Stimulated activated CD8-positive, alpha-beta memory T cell treated with anti-CD3 and anti-CD28 coated beads, Interleukin-7, amount 100 ng/mL, for 48 hours (primary cell): ENCODE measurements around the gene HGF.

Experiments used
- DNase-seq, 2 donors: peaks; one replicate each; pipeline ENCODE4 v3.0.0-alpha.2; 2020; ENCODE audit warnings: low read depth in 1 of 2; ENCODE audit errors: extremely low read depth in 1 of 2

The HGF gene

GRCh38 chr7:81776948-81777630, 7.2 kb upstream of the HGF start:
- DNase-seq, result no peak

DNA sequence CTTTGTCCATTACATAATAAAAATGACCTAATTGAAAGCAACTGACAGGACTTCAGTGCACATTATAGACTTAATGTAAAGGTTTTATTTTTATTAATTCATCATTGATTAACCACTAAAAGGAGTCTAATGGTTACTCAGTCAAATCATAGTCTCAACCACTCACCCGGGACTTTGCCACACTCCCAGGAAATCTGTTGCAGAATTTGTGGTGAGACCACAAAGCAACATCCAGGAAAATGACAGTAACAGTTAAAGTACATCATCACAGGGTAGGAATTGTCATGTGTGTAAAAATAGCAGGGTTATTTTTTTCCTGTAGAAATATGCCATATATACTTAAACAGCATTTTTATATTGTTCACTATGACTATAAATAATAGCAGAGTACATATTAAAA, 6.3 kb upstream of the HGF start:
- DNase-seq, result no peak

GRCh38 chr7:81775560-81775959, 5.7 kb upstream of the HGF start:
- no peak for DNase-seq

- no peak for DNase-seq
These were observed 4.7 kb upstream of the HGF start for GRCh38 chr7:81774551-81774950.

GRCh38 chr7:81770728-81771223, 929 bp upstream of the HGF start:
- DNase-seq, result no peak

DNA sequence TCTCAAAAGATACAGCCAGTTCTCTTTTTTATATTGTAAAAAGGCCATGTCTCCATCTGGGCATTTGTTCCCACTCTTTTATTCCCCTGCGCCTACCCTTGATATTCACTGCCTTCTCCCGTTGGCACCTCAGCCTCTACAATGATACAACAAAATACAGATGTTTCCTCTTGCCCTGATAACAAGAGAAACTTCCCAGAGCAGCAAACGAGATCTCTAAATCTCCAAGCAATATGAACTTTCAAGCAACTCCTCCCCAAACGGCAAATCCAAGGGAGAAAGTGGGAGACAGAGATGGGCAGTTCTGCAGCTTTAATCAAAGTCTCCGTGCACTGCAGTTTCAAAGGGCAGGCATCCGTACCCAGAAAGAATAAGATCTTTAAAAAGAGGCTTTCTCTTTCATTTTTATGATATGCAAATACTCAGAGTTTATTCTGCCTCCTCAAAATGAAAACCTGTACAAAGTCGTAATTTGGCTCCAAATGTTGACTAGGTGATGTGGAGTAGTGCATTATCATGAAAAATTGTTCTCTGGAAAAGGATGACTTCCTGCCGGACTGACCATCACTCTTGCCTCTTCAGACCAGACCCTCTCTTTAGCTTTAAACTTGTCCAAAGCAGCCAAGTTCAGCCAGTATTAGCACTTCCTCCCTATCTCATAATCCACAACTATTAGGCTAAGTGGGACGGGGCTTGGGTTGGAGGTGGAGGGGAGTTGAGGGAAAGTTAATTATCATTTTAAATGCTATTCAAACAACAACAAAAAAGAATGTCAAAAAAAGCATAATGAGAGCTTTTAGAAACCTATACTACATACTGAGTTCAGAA, 682 bp downstream of the HGF start:
- DNase-seq, result no peak

GRCh38 chr7:81767926-81768325, 1.9 kb downstream of the HGF start:
- no peak for DNase-seq

DNA sequence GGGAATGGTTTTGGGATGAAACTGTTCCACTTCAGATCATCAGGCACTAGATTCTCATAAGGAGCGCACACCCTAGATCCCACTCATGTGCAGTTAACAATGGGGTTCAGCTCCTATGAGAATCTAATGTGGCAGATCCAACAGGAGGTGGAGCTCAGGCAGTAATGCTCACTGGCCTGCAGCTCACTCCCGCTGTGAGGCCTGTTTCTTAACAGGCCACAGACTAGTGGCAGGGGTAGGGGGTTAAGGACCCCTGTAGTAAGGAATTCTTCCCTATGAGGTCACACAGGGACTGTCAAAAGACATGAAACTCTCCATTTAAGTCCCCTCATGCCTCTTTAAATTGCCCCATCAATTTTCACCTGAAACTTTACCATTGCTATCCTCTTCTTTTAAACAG, 8.0 kb downstream of the HGF start:
- no peak for DNase-seq

GRCh38 chr7:81761031-81761430, 8.8 kb downstream of the HGF start:
- no peak for DNase-seq

- no peak for DNase-seq
These were observed 14.7 kb downstream of the HGF start for GRCh38 chr7:81754918-81755696.

DNA sequence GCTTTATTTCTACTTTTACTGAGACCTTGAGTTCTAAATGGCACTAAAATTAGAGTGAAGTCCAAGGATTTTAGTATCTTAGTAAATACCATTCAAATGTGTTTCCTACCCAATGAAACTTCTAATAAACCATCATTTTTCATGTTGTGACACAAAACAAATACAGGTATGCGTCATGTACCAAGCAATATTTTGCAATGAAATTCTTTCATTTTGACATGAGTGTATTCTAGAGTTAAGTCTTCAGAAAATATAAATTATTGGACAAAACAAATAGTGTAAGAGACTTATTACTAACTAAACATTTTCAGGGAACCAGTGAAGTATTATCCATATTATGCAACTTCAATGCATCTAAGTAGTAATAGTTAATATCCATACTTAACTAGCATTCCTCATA, 16.5 kb downstream of the HGF start:
- no peak for DNase-seq

DNA sequence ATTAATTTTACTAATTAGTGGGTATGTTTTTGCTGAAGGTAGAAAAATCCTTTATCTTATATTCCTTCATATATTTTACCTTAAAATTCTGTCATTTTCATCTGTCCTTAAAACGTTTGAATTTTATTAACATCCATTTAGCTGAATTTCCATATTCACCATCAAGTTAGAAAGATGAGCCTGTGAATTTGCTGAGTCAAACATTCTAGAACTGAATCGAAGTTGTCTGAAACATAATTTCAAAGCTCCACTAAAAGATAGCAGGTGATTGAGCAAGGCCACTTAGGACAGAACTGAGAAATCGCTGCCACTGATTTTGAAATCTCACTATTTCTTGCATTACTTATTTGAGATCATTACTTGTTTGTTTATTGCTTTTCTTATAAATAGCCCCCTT, 17.5 kb downstream of the HGF start:
- DNase-seq, result no peak

GRCh38 chr7:81751619-81752317, 18.1 kb downstream of the HGF start:
- DNase-seq, result no peak

GRCh38 chr7:81745637-81746036, 24.2 kb downstream of the HGF start:
- DNase-seq, result no peak

GRCh38 chr7:81744389-81744788, 25.5 kb downstream of the HGF start:
- DNase-seq, result no peak

DNA sequence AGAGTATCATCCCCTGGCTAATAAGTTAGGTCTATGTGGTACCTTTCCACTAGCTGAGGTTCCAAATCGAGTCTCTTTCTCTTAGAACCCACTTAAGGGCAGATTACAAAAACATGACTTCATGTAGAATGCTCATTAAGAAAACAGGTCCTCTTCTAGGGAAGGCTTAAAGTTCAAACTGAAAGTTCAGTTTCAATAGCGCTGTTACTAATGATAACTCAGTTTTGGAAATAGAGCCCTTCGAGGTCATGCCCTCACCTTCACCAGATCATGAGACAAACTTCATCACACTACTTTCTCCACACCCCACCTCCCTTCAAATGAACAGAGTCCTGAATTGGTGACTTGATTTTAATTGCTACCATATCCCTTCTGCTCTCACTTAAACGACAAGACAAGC, 26.2 kb downstream of the HGF start:
- DNase-seq, result no peak

DNA sequence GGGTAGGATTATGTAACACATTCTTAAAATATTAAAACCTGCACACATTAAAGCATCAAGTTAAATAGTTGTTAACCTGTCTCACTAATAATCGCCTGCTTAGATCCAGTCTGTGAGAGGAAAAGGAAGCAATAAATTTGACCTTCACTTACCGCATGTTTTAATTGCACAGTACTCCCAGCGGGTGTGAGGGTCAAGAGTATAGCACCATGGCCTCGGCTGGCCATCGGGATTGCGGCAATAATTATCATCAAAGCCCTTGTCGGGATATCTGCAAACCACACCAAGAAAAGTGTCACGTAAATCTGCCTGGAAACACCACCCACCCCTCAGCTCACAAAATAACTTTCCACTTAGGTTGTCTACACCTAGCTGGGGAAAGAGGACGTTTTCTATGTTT, 26.6 kb downstream of the HGF start:
- no peak for DNase-seq

DNA sequence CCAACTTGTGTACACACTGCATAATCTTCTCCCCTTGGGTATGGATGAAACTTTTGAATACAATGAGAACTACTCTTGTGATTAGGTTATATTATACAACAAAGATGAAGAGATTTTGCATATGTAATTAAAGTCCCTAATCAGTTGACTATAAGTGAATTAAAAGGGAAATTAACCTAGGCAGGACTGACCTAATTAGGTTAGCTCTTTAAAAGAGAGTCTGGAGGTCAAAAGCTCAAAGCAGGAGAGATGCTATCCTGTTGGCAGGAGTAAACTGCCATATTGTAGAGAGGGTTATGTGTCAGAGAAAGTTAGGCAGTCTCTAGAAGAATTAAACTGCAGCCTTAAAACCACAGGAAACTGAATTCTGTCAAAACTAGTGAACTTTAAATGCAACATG, 29.4 kb downstream of the HGF start:
- no peak for DNase-seq

- no peak for DNase-seq
These were observed 33.8 kb downstream of the HGF start for GRCh38 chr7:81736091-81736490.

- DNase-seq, result no peak
These were observed 44.1 kb downstream of the HGF start for GRCh38 chr7:81725812-81726127.
